HEK293T (cell line): ENCODE results near the gene PTGER4.
"Not testable (repeated sequence)": the region's sequence is repeated elsewhere in the genome, so short reads cannot be mapped to it uniquely, and the experiment has no call there.

ENCODE experiments used
- CTCF ChIA-PET: fragments of 350-600 bp; formaldehyde crosslinking; extraction: SDS; loops from one replicate; lab custom pipeline; 2021; ENCODE audit warnings: antibody characterized with exemption, inconsistent platforms; lab: Yijun Ruan, JAX
- POLR2A ChIA-PET: fragments of 350-600 bp; formaldehyde crosslinking; extraction: SDS; loops from one replicate; lab custom pipeline; 2020; ENCODE audit warnings: antibody characterized with exemption, inconsistent platforms; lab: Yijun Ruan, JAX
- DNase-seq: peaks from one replicate; pipeline ENCODE4 v3.0.0; 2012; ENCODE audit warnings: mixed read lengths; ENCODE audit errors: extremely low spot score
- ARNT ChIP-seq: fragments of 450-650 bp; IDR thresholded peaks from 2 replicates; pipeline ENCODE4 v1.6.1; 2017; ENCODE audit warnings: mild to moderate bottlenecking
- BHLHE40 ChIP-seq: fragments of 450-650 bp; IDR thresholded peaks from 2 replicates; pipeline ENCODE4 v1.6.1; 2016; ENCODE audit warnings: mild to moderate bottlenecking, moderate library complexity, borderline replicate concordance
- CTBP1 ChIP-seq: fragments of 450-650 bp; IDR thresholded peaks from 2 replicates; pipeline ENCODE4 v1.6.1; 2016; ENCODE audit warnings: borderline replicate concordance
- ELF4 ChIP-seq: fragments of 450-650 bp; IDR thresholded peaks from 2 replicates; pipeline ENCODE4 v1.6.1; 2017; ENCODE audit warnings: antibody characterized with exemption
- FOXA1 ChIP-seq: fragments of 450-650 bp; IDR thresholded peaks from 2 replicates; pipeline ENCODE4 v1.6.1; 2016; ENCODE audit warnings: mild to moderate bottlenecking
- FOXK2 ChIP-seq: fragments of 450-650 bp; IDR thresholded peaks from 2 replicates; pipeline ENCODE4 v1.6.1; 2016; ENCODE audit warnings: mild to moderate bottlenecking
- FOXM1 ChIP-seq: fragments of 450-650 bp; IDR thresholded peaks from 2 replicates; pipeline ENCODE4 v1.6.1; 2017; ENCODE audit warnings: mild to moderate bottlenecking, borderline replicate concordance
- HDGF ChIP-seq: fragments of 450-650 bp; IDR thresholded peaks from 2 replicates; pipeline ENCODE4 v1.6.1; 2017; ENCODE audit warnings: antibody characterized with exemption, borderline replicate concordance
- L3MBTL2 ChIP-seq: fragments of 450-650 bp; conservative IDR thresholded peaks from 2 replicates; pipeline ENCODE4 v1.6.1; 2016; ENCODE audit warnings: mild to moderate bottlenecking
- LEF1 ChIP-seq: fragments of 450-650 bp; IDR thresholded peaks from 2 replicates; pipeline ENCODE4 v1.6.1; 2017; ENCODE audit warnings: mild to moderate bottlenecking, borderline replicate concordance
- NFRKB ChIP-seq: fragments of 450-650 bp; IDR thresholded peaks from 2 replicates; pipeline ENCODE4 v1.6.1; 2016; ENCODE audit warnings: mild to moderate bottlenecking, moderate library complexity
- PKNOX1 ChIP-seq: fragments of 450-650 bp; IDR thresholded peaks from 2 replicates; pipeline ENCODE4 v1.6.1; 2016
- SP1 ChIP-seq: fragments of 450-650 bp; IDR thresholded peaks from 2 replicates; pipeline ENCODE4 v1.6.1; 2017
- SUZ12 ChIP-seq: fragments of 450-650 bp; IDR thresholded peaks from 2 replicates; pipeline ENCODE4 v1.6.1; 2016; ENCODE audit warnings: mild to moderate bottlenecking
- TARDBP ChIP-seq: fragments of 450-650 bp; IDR thresholded peaks from 2 replicates; pipeline ENCODE4 v1.6.1; 2016
- ZNF384 ChIP-seq: fragments of 450-650 bp; IDR thresholded peaks from 2 replicates; pipeline ENCODE4 v1.6.1; 2016

Gene PTGER4

GRCh38 chr5:40679913-40680681 is at the start of gene PTGER4:
PTGER4 (plus strand) TSS chr5:40679915; CDS start chr5:40680994, 1,079 bp downstream.
- CTCF ChIA-PET, result no interaction called here
- no peak for DNase-seq

GRCh38 chr5:40630126-40630525 is 49.6 kb upstream of the PTGER4 start:
- DNase-seq, result no peak
- CTCF ChIA-PET, result no interaction called here
- POLR2A ChIA-PET, result no interaction called here
- no peak for TF ChIP-seq BHLHE40
- TF ChIP-seq PKNOX1, result no peak
- no peak for TF ChIP-seq SUZ12
- TF ChIP-seq FOXK2, result no peak
- TF ChIP-seq NFRKB, result no peak
- no peak for TF ChIP-seq ARNT
- no peak for TF ChIP-seq L3MBTL2
- no peak for TF ChIP-seq ELF4
- no peak for TF ChIP-seq SP1
- no peak for TF ChIP-seq CTBP1
- TF ChIP-seq HDGF, result no peak
- TF ChIP-seq LEF1, result no peak
- no peak for TF ChIP-seq FOXM1
- no peak for TF ChIP-seq ZNF384
- no peak for TF ChIP-seq FOXA1
- no peak for TF ChIP-seq TARDBP

More at GRCh38 chr5:40679913-40680681, at the start of gene PTGER4:
- TF ChIP-seq LEF1, result no peak
- peak; percentile 45; the same call in 1 of the 2 replicates for TF ChIP-seq L3MBTL2
- TF ChIP-seq PKNOX1, result no peak
- POLR2A ChIA-PET, result interaction anchor here (1.3 kb wide), 1 partner anchor 11 kb away, joined by 3 read pairs; no protein-coding TSS in a partner anchor

- TF ChIP-seq HDGF (no peak), LEF1 (no peak), SP1 (no peak), ARNT (no peak), NFRKB (no peak), L3MBTL2 (no peak), PKNOX1 (no peak)
- ChIA-PET POLR2A (no interaction called here), CTCF (no interaction called here)
- no peak for DNase-seq
Measured at GRCh38 chr5:40631236-40631635, 48.5 kb upstream of the PTGER4 start.

- CTCF ChIA-PET, result no interaction called here
- no peak for TF ChIP-seq L3MBTL2
- no peak for TF ChIP-seq ZNF384
- no peak for TF ChIP-seq FOXK2
- no peak for TF ChIP-seq ELF4
- TF ChIP-seq FOXA1, result no peak
- TF ChIP-seq HDGF, result no peak
- no peak for TF ChIP-seq SP1
- no peak for TF ChIP-seq CTBP1
- no peak for TF ChIP-seq FOXM1
- TF ChIP-seq BHLHE40, result no peak
- POLR2A ChIA-PET, result no interaction called here
- no peak for DNase-seq
Measured at GRCh38 chr5:40634154-40634553, 45.6 kb upstream of the PTGER4 start.

GRCh38 chr5:40634593-40634992 is 45.1 kb upstream of the PTGER4 start:
- ChIA-PET POLR2A (no interaction called here), CTCF (no interaction called here)
- TF ChIP-seq L3MBTL2, result no peak
- no peak for TF ChIP-seq CTBP1
- TF ChIP-seq BHLHE40, result no peak
- no peak for TF ChIP-seq SP1
- no peak for TF ChIP-seq SUZ12
- no peak for TF ChIP-seq FOXM1
- TF ChIP-seq NFRKB, result no peak
- no peak for TF ChIP-seq TARDBP
- TF ChIP-seq PKNOX1, result no peak
- DNase-seq, result no peak

GRCh38 chr5:40639531-40639930 is 40.2 kb upstream of the PTGER4 start:
- CTCF ChIA-PET, POLR2A ChIA-PET, DNase-seq: not testable (repeated sequence)
